NOMO-1 treated with DMSO at 0.1 percent for 48 hours (cell line): Measurements from ENCODE around the gene CENPA.
A peak's percentile ranks its signal among the peaks of the same experiment; 100 is the strongest.
"Not testable (repeated sequence)": the region's sequence is repeated elsewhere in the genome, so short reads cannot be mapped to it uniquely, and the experiment has no call there.

ENCODE experiments used
- DNase-seq: peaks from one replicate; lab custom pipeline; 2025; ENCODE audit not compliant: unreplicated experiment; lab: John Stamatoyannopoulos, UW

Gene CENPA

GRCh38 chr2:26760991-26761390, 24.9 kb upstream of the CENPA start:
- DNase-seq, result not testable (repeated sequence)

GRCh38 chr2:26763019-26763418, 22.8 kb upstream of the CENPA start:
- no peak for DNase-seq

GRCh38 chr2:26764078-26764887, 21.6 kb upstream of the CENPA start, which contains the start of gene SLC35F6:
TSS of gene SLC35F6 (plus strand) at chr2:26764284. CDS start at chr2:26764350, 66 bp downstream.
- DNase-seq, result peak; percentile 67

GRCh38 chr2:26764906-26765305, 20.9 kb upstream of the CENPA start:
- DNase-seq, result no peak

- DNase-seq, result no peak
Observed at GRCh38 chr2:26765475-26766200, 20.2 kb upstream of the CENPA start.

GRCh38 chr2:26767129-26767528, 18.7 kb upstream of the CENPA start:
- DNase-seq, result no peak

- no peak for DNase-seq
Observed at GRCh38 chr2:26767894-26768487, 17.9 kb upstream of the CENPA start.

- no peak for DNase-seq
Observed at GRCh38 chr2:26768759-26769088, 17.1 kb upstream of the CENPA start.

GRCh38 chr2:26769089-26769761, 16.6 kb upstream of the CENPA start:
- DNase-seq, result peak; percentile 97

- DNase-seq, result no peak
Observed at GRCh38 chr2:26770986-26771586, 14.8 kb upstream of the CENPA start.

GRCh38 chr2:26772064-26773001, 13.5 kb upstream of the CENPA start:
- no peak for DNase-seq

GRCh38 chr2:26776195-26776800, 9.6 kb upstream of the CENPA start:
- DNase-seq, result no peak

GRCh38 chr2:26778098-26778497, 7.8 kb upstream of the CENPA start:
- DNase-seq, result no peak

- no peak for DNase-seq
Observed at GRCh38 chr2:26778507-26778906, 7.3 kb upstream of the CENPA start.

GRCh38 chr2:26780203-26780760, 5.6 kb upstream of the CENPA start:
- DNase-seq, result peak; percentile 75

GRCh38 chr2:26782876-26783704, 2.8 kb upstream of the CENPA start:
- no peak for DNase-seq

GRCh38 chr2:26784570-26785234, 1.2 kb upstream of the CENPA start:
- no peak for DNase-seq
